ENCODE results near the gene PLEKHA7. TPM values are rescaled to one million over a fixed set of nuclear protein-coding genes. Genes with fewer than 3 reads are reported as not detected.

Gene PLEKHA7
- total and polyA plus RNA-seq, 2 of the 4 experiments (the other 2 are of a cell fraction), result 0.12 TPM; not detected in 1

GRCh38 chr11:16862726-16863125 is 151.5 kb downstream of the PLEKHA7 start:
- Histone ChIP-seq H3K9me1 (ENCODE audit: insufficient read depth, low read length) (no peaks in the 10 kb centered on the region), H3K56ac (ENCODE audit: extremely low read depth, insufficient read depth, low read length) (no peak overlapping the region)

More at GRCh38 chr11:16862726-16863125, 151.5 kb downstream of the PLEKHA7 start:
- H2BK120ac ChIP-seq (ENCODE audit: low read depth, low read length), result no peak overlapping the region
- H3K27ac ChIP-seq (ENCODE audit: insufficient read depth, low read length), result no peak overlapping the region
- ChIA-PET POLR2A (ENCODE audit: unreplicated experiment) (no interaction called here), CTCF (no interaction called here)
- WGBS, 2 experiments (ENCODE audit: extremely low coverage in 2 of 2, insufficient read length in 1 of 2), result no CpG with 5 or more reads among the region's 3 CpGs
- H3K27me3 ChIP-seq (ENCODE audit: control insufficient read depth, insufficient read depth, low read length), result peaks cover 3% of the 10 kb centered on the region
- no peaks in the 10 kb centered on the region for H3K79me1 ChIP-seq (ENCODE audit: low read depth in 1 of 2, low read length in 2 of 2)
- H2BK20ac ChIP-seq (ENCODE audit: low read depth, low read length), result no peak overlapping the region
- no peak overlapping the region for H3K23ac ChIP-seq (ENCODE audit: low read depth, low read length)
- BruUV-seq (replicated peaks), result no TSS peak
- no peak overlapping the region for H2BK15ac ChIP-seq (ENCODE audit: low read depth, low read length)
- ATAC-seq (ENCODE audit: low read depth) (no peak), DNase-seq (no peak)
- no peak overlapping the region for H2AK5ac ChIP-seq (ENCODE audit: low read depth, low read length)
- no peak for TF ChIP-seq BHLHE40 (IDR thresholded peaks at IDR 0.05; ENCODE audit: low read depth, low read length)
- TF ChIP-seq RCOR1 (IDR thresholded peaks at IDR 0.05; ENCODE audit: insufficient replicate concordance, low read length), result no peak
- TF ChIP-seq MAFK (IDR thresholded peaks at IDR 0.05; ENCODE audit: low read depth, low read length), result no peak
- TF ChIP-seq POLR2A (IDR thresholded peaks at IDR 0.05; ENCODE audit: low read depth, low read length), result no peak
- TF ChIP-seq CEBPB (IDR thresholded peaks at IDR 0.05; ENCODE audit: low read depth, low read length), result no peak
- no peak for TF ChIP-seq FOS (IDR thresholded peaks at IDR 0.05; ENCODE audit: low read depth, low read length)
- TF ChIP-seq ELK1 (IDR thresholded peaks at IDR 0.05; ENCODE audit: borderline replicate concordance, low read depth, low read length), result no peak
- TF ChIP-seq CTCF (conservative IDR thresholded peaks at IDR 0.05; ENCODE audit: low read depth, low read length), result no peak
- no peak for TF ChIP-seq RFX5 (IDR thresholded peaks at IDR 0.05; ENCODE audit: low read depth, low read length)
- no peak for TF ChIP-seq USF2 (IDR thresholded peaks at IDR 0.05; ENCODE audit: low read depth, low read length)
- TF ChIP-seq RAD21 (IDR thresholded peaks at IDR 0.05; ENCODE audit: low read length), result no peak
- no peak for TF ChIP-seq CHD1 (IDR thresholded peaks at IDR 0.05; ENCODE audit: low read depth, low read length)
- TF ChIP-seq MAZ (IDR thresholded peaks at IDR 0.05; ENCODE audit: borderline replicate concordance, low read depth, low read length), result no peak
- TF ChIP-seq MXI1 (IDR thresholded peaks at IDR 0.05; ENCODE audit: borderline replicate concordance, low read depth, low read length), result no peak
- H3K4me2 ChIP-seq (ENCODE audit: low read depth, low read length), result no peak overlapping the region
- no peaks in the 10 kb centered on the region for H3K4me1 ChIP-seq (ENCODE audit: control insufficient read depth, insufficient read depth, low read length)
- dilution Hi-C loops (cut with HindIII; ENCODE audit: low sequenced_read_pairs, unreplicated experiment) (no loop called here), in situ Hi-C loops (cut with MboI; ENCODE audit: low sequenced_read_pairs) (no loop called here), intact Hi-C loops (cut with micrococcal nuclease) (no loop called here)
- no peak overlapping the region for H2AFZ ChIP-seq (replicated peaks; ENCODE audit: low read length, poor library complexity)
- H3K9ac ChIP-seq (ENCODE audit: low read depth, low read length), result no peak overlapping the region
- H3K36me3 ChIP-seq (ENCODE audit: control insufficient read depth, insufficient read depth, low read length), result no peaks in the 10 kb centered on the region
- no peak overlapping the region for H4K5ac ChIP-seq (ENCODE audit: low read depth, low read length)
- no peak overlapping the region for H4K91ac ChIP-seq (ENCODE audit: insufficient read depth, low read depth, low read length)
- no peak overlapping the region for H4K8ac ChIP-seq (ENCODE audit: low read depth in 2 of 2, low read length in 2 of 2)
- no peak overlapping the region for H2AK9ac ChIP-seq (replicated peaks; ENCODE audit: low read depth, low read length, poor library complexity)
- no peak overlapping the region for H3K18ac ChIP-seq (ENCODE audit: low read depth, low read length)
- H3K4ac ChIP-seq (ENCODE audit: low read depth, low read length), result no peak overlapping the region
- no peaks in the 10 kb centered on the region for H3K9me3 ChIP-seq (ENCODE audit: control insufficient read depth, insufficient read depth, low read length)
- no peak overlapping the region for H3K4me3 ChIP-seq (ENCODE audit: insufficient read depth, low read depth, low read length)
- H3K14ac ChIP-seq (replicated peaks; ENCODE audit: low read depth, low read length), result no peak overlapping the region
- H4K20me1 ChIP-seq (ENCODE audit: insufficient read depth, low read length), result no peaks in the 10 kb centered on the region
- no peak overlapping the region for H2BK5ac ChIP-seq (ENCODE audit: low read depth, low read length, poor library complexity, severe bottlenecking)
